RPMI8226 (cell line): ENCODE results near the gene RFC4.

ENCODE experiments used
- DNase-seq: peaks from one replicate; pipeline ENCODE4 v3.0.0-alpha.2; 2015

RFC4 gene

GRCh38 chr3:186742618-186743380, 63.5 kb downstream of the RFC4 start:
- no peak for DNase-seq
